SIG-M5 treated with dmso at 0.1 percent for 504 hours (cell line): ENCODE results near the gene ADAMTS12.

Experiments
- DNase-seq: peaks from one replicate; lab custom pipeline; 2025; ENCODE audit not compliant: unreplicated experiment; lab: John Stamatoyannopoulos, UW

The ADAMTS12 gene

DNA sequence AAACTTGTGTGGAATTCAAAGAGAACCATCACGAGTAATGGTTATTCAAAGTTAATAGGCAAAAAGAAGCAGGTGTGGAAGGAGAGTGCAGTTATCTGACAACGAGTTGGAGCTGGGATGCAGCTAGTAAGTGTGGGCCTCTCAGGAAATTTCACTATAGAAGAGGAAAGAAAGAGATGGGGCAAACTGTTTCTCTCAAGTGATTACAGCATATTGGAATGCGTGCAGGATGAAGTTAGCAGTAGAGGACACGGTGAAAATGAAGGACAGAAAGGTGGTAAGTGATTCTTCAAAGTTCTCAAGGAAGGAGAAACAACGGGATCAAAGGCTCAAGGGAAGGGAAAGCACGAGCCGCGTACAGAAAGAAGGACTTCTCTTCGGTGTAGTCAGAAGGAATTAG, 84.0 kb downstream of the ADAMTS12 start:
- no peak for DNase-seq

DNA sequence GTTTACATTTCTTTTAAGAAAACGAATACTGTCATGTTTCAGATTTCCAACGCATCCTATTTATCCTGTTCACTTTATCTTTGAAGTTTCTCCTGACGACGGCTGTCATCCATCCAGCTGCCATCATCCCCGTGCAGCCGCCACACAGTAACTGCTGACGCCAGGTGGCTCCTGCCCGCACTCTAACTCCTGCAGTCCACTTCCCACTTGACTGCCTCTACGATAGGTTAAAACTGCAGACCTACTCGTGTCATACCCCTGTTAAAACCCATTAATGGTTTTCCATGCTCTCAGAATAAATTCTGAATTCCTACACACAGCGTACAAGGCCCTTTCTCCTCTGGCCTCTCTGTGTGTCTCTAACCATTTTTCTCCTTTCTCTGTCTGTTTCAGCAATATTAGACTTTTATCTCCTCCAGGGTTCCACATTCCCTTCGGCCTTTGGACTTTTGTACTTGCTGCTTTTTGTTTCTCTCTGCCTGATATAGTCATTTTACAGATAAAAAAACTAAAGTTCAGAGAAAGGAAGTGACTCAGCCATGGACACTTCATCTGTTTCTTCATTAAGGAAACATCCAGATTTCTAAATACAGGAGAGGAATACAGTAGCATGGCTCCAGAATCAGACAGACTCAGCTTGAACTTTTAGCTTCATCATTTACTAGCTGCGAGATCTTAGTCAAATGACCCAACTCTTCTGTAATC, 84.9 kb downstream of the ADAMTS12 start:
- DNase-seq, result no peak

DNA sequence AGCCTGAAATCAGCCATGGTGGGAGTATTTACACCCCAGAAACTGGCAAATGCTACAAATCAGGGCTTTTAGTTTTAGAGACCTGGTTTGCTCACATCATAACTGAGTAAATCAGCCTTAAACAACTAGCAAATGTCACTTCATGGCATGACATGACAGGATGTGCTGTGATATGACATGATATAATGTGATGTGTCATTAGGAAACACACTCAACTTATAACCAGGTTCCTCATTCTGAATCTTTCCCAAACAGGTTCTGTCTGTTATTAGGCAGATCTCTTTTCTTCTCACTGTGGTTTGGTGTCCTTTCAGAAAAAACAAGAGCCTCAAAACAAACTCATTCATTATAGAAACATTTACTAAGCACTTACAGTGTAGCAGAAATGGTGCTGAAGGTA, 90.5 kb downstream of the ADAMTS12 start:
- no peak for DNase-seq

DNA sequence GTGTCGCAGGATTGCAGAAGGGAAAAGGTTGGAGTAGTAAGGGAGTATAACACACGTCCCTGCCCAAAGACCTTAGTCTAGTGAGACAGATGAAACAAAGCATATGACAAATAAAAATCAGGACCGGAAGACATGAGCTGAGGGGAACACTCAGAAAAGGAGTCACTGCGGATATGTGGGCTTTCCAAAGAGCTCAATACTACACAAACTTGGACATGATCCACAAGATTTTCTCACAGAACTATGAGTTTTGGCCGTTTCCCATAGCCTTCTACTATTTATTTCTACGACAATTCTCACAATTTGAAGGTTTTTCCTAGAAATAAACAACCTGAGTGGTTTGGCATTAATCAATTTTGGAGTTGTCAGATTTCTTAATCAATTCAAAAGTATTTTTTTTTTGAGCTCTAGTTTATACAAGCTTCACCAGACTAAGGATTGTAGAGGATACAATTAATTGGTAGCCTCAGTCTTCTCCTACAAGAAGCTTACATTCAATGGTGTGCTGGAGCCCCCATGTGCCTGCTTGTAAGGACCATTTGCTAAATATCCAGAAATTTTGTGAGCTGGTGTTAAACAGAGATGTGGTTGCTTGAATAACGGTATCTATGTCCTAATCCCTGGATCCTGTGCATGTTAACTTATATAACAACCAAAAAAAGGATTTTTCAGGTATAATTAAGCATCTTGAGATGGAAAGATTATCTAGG, 91.4 kb downstream of the ADAMTS12 start:
- DNase-seq, result no peak

DNA sequence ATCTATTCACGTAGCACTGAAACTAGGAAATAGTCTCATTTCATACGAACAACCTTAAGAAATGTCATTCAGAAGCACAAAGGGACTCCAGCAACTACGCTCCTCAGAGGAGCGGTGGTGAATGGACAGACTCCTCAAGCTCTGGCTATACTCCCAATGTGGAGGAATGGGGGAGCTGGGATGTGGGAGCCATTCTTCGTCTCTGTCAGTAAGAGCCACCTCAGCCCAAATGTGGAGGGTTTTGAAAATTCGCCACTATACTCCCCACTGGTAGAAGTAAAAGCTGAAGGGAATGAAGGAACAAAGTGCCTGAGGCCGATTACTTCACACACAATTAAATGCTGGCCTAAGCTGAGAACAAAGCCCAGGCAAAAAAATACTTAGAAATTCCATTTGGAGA, 96.3 kb downstream of the ADAMTS12 start:
- DNase-seq, result no peak

DNA sequence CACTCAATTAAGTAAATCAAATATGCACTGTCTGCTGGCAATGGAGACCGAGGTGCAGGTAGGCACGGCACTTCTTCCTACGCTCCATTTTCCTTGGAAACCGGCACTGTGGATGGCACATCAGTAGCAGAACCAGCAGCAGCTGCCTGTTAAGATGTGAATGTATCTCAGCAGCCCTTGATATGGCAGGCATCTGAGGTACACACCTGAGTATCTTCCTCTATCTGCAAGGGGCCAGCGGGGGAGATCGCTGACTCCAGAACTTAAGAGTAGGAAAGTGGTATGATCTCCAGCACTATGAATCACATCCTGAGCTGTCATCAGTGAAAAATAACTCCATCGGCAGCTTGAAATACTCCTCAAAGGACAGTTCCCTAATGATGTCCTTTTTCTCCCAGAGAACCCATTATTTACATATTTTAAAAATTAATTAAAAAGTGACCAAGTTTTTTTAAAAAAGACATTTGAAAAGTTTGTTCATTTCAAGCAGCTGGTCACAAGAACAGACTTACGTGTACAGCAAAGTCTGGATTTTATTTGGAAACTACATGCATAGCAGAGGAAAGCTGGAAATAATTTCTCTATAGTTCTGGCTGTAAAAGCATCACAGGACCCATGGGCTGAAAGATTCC, 97.1 kb downstream of the ADAMTS12 start:
- DNase-seq, result no peak

DNA sequence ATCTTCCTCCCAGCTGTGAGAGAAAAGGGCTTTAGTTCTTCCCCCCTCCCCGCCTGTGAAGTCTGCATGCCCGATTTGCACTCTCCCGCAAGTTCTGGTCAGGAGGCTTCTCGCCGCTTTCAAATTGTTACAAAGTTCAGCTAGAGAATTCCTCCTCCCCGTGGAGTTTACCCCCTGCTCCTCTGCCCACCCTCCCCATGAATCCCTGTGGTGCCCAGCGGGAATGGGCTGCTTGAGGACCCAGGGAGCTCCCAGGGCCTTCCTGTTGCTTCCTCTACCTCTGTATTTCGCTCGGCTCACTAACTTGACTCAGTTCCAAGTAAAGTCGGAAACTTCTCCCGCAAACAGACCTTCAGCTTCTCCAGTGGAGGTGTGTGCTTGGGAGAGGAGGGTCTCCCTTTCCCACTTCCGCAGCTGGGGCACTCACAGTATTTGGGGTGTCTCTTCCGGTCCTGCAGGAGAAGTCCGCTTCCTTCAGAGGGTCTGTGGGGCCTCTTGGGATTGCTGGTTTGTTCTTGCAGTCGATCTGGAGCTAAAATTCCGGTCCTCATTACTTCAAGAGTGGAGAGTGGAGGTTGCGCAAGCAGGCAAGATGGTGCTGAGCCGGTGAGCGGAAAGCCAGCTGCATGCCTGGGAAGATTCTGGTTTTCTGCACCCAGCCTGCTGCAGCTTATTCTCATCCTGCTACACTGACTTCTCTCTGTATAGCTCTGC, 97.8 kb downstream of the ADAMTS12 start:
- no peak for DNase-seq

DNA sequence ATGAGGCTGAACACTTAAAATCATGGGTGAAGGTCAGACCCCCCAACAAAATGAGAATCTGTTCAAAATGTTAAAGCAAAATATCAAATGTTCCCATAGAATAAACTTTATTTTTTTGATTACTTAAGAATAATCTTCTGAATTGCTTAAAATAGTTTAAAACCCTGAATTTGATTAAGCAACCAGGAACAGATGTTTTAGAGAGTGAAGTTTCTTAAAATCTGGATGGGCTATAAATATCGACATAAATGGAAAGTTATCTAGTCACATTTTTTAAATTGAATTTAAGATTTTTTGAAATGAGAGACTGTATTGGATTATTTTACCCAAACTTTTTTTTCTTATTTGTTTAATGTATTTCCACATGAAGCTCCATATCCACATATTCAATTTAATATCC, 98.5 kb downstream of the ADAMTS12 start:
- DNase-seq, result no peak

DNA sequence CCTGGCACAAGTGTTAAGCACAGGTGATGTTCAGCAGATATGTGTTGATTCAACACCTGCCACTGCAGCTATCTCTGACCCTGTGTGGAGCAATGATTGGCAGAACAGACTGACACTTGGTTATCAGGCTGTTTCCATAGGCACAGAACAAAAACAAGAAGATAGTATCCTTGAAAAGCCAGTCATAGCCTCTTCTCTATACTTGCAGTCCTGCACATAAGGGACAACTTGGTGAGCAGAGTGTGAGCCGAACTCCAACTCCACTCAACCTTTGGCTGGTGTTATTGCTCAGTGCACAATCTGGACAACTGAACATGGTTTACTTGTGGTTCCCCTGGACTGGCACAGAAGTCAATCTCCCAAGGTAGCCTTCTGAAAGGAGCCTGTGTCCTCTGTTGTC, 99.2 kb downstream of the ADAMTS12 start:
- no peak for DNase-seq

DNA sequence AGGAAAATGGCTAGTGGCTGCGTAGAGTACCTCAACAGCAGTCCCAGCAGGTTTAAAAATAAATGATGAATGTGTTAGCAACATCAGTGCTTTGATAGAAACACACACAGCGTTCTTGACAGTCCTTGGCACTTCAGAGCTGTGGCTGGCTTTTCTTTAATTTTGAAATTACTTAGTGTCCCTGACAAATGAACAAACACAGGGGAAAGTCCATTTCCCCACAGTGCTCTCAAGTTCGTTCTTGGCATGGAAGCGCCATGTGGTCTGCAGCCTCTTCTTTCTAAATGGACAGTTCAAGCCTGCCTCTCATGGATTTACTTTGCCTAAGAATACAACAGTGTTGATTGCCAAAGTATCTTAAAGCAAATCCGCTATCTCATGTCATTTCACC, 102.2 kb downstream of the ADAMTS12 start:
- DNase-seq, result no peak

DNA sequence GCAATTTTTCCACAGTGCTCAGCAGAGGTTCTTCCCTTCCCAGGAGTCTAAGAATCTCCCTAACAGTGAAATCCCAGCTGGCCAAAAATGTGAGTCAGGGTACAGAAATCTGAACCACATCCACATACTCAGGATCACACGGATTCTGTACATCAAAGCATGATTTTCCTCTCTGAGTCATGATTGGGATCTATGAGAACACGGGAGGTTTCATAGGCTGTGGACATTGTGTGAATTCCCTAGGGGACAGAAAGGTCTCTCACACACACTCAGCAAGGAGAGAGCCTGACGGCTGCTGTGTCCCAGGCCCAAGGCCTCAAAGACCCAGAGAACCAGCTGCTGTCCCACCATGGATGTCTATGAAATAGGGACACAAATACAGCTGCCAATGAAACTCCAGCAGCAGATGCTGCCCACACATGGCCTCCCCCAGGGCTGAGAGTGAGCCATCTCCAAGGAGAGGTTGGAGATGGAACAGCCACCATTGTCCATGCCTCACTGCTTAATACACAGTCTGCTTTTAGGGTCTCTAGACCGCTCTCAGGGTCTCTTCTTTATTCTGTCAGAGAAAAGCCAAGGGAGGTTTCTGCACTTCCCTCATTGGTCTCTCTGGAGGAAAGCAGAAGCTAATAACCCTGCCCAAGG, 102.7 kb downstream of the ADAMTS12 start:
- DNase-seq, result no peak

DNA sequence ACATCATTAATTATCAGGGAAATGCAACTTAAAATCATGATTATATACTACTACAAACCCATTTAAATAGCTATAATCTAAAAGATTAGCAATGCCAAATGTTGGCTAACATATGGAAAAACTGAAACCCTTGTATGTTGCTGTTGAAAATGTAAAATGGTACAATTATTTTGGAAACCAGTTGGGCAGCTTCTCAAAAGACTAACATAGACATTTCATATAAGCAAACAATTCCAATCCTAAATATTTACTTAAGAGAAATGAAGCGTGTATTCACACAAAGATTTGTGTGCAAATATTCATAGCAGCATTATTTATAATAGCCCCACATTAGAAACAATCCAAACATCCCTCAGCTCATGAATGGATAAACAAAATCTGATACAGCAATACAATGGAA, 106.2 kb downstream of the ADAMTS12 start:
- DNase-seq, result no peak

DNA sequence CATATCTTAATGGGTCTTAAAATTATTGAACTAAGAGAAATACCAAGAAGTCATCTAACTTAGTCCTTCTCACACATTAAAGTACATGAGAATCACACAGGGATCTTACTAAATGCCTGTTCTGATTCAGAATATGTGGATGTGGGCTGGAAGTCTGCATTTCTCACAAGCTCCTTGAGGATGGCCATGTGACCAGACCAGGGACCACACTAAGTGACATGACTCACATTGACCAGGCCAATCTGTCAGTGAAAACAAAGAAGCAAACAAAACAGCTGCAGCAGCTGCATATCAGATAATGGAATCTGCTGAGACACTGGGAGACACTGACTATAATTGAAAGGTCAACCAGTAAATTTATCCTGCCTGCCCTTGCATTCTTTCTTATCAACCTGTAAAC, 110.5 kb downstream of the ADAMTS12 start:
- no peak for DNase-seq

DNA sequence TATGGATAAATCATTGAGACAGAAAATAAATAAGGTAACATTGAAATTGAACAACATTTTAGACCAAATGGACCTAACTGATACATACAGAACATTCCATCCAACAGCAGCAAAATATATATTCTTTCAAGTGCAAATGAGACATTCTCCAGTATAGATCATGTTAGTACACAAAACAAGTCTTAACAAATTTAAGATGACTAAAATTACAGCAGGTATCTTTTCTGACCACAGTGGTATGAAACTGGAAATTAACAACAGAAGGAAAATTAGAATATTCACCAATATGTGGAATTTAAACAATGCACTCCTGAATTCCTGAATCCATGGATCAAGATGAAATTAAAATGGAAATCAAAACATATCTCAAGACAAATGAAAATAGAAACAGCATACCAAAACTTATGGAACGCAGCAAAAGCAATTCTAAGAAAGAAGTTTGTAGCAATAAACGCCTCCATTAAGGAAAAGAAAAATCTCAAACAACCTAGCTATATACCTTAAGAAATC, 115.6 kb downstream of the ADAMTS12 start:
- no peak for DNase-seq

DNA sequence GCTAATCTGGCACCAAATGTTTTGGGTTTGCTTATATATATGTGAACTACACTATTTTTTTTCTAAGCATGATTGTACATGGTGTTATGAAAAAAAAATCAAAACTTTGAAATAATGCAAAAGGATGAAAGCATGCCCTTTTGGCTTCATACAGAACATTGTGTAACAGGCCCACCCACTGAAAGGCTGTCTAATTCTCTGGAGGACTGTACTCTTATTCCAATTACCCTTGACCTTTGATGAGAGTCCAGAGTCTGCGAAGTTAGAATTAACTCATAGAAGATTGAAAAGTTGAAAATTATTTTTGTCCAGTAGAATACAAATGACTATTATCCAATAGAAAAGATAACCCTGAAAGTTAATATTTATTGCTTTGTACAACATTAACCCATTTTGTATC, 117.4 kb downstream of the ADAMTS12 start:
- no peak for DNase-seq

DNA sequence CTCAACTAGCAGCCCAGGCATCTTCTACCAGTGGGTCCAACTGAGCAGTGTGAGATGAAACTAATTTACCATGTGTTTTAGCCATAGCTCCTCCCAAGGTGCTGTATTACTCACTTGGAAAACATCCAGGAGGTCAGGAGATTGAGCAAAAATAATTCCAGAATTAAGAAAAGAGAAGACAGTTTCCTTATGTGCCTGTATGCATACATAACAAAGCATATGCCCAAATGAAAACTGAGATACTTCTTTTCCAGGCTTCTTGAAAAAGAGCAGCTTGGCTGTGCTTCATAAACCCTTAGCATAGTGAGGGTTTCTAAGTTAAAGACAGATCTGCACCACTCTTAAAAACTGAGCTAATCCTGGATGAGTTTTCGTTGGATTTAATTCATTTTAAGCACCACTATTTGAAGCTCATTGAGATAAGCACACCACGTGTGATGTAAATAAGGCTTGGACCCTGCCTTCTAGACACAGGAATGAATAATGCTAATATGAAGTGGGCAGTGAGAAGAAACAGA, 119.4 kb downstream of the ADAMTS12 start:
- no peak for DNase-seq

DNA sequence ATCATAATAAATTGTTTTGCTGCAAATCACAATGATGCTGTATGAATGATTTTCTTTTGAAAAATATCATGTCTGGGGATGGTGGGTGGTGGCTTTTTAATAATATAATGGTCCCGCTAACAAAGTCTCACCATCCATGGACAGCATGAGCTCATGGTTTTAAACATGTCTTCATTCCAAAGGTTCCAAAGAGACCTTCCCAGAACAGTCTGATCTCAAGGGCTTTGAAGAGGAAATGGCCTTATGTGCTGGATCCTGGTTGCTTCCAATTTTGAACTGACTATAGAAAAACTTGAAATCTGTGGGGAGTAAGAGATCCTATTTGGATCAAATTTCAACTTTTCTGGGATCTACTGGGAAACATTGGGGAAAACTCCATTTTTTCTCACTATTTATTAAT, 121.8 kb downstream of the ADAMTS12 start:
- no peak for DNase-seq

DNA sequence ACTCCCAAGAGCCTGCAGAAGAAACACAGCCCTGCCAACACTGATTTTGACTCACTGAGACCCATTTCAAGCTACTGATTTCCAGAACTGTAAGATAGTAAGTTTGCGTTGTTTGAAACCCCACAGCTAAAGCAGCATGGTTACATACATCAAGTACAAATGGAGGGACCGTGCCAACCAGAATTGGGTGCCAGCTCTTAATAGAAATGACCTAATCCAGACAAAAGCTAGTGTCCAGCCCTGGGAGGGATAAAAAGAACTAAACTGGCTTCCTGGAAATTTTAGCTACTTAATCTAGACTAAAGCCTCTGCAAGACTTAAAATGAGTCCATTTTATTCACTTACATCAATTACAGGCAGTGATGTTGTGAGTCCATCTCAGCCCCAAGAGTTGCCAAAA, 122.6 kb downstream of the ADAMTS12 start:
- no peak for DNase-seq

DNA sequence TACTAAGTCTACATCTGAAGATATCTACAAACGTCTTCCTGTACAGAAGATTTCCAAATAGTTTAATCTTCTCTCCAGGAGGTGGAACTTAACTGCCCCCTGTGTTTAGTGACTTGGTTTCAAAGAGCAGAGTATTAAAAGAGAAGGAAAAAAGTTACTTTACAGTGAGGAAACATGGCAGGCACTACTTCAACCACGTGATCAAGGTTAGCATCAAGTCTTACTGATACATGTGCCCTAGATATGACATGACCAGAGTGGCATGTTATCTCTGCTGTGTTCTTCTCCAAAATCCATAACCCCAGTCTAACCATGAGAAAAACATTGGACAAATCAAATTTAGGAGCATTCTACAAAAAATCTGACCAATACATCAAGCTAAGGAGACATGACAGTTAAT, 125.8 kb downstream of the ADAMTS12 start:
- no peak for DNase-seq

DNA sequence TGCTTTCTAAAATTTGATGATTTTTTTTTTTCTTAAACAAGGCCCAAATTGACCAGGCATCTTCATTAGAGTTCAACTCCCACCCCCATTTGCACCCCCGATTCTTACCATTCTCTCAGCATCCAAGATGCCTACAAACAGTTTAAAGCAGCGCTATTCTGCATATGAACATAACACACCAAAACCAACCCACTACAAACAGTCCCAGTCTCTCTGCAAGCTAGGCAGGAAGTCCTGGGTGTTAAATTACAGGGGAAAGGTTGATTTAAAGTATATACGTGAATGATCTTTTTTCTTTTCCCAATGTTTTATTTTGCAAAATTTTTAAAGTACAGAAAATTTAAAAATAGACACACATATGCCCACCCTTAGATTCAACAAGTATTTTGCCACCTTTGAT, 127.0 kb downstream of the ADAMTS12 start:
- DNase-seq, result no peak

DNA sequence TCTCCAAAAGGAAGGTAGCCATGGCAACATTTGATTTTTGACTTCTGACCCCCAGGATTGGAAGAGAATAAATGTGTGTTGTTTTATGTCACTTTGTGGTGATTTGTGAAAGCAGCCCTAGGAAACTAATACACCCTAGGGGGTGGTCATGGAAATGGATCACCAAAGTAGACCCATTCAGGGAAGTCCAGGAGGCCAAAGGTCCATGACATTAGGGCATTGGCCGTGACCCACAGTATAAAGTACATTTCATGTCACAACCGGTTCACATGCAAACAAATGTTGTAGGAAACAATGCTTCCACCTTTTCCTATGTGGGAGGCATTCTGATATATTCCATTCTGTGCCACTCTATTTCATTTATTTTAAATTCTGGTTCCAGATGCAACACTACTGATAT, 128.4 kb downstream of the ADAMTS12 start:
- DNase-seq, result no peak
